ENCODE results near the gene RPL38.

GRCh38 chr17:74163271-74163821 lies 40.1 kb upstream of the RPL38 start:
- TF ChIP-seq CTCF (IDR thresholded peaks at IDR 0.05; ENCODE audit: insufficient read depth, low read length) = no peak
- TF ChIP-seq, protein P1, sequence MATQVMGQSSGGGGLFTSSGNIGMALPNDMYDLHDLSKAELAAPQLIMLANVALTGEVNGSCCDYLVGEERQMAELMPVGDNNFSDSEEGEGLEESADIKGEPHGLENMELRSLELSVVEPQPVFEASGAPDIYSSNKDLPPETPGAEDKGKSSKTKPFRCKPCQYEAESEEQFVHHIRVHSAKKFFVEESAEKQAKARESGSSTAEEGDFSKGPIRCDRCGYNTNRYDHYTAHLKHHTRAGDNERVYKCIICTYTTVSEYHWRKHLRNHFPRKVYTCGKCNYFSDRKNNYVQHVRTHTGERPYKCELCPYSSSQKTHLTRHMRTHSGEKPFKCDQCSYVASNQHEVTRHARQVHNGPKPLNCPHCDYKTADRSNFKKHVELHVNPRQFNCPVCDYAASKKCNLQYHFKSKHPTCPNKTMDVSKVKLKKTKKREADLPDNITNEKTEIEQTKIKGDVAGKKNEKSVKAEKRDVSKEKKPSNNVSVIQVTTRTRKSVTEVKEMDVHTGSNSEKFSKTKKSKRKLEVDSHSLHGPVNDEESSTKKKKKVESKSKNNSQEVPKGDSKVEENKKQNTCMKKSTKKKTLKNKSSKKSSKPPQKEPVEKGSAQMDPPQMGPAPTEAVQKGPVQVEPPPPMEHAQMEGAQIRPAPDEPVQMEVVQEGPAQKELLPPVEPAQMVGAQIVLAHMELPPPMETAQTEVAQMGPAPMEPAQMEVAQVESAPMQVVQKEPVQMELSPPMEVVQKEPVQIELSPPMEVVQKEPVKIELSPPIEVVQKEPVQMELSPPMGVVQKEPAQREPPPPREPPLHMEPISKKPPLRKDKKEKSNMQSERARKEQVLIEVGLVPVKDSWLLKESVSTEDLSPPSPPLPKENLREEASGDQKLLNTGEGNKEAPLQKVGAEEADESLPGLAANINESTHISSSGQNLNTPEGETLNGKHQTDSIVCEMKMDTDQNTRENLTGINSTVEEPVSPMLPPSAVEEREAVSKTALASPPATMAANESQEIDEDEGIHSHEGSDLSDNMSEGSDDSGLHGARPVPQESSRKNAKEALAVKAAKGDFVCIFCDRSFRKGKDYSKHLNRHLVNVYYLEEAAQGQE (IDR thresholded peaks at IDR 0.05; ENCODE audit: insufficient replicate concordance, low read depth) = no peak
- no peak for TF ChIP-seq POLR2AphosphoS5 (IDR thresholded peaks at IDR 0.05; ENCODE audit: low read depth)
- TF ChIP-seq GABPA (IDR thresholded peaks at IDR 0.05; ENCODE audit: low read depth) = no peak

Data from HL-60 (cell line).